Measurements from ENCODE around the gene ZFYVE19. TPM values are rescaled to one million over a fixed set of nuclear protein-coding genes. Genes with fewer than 3 reads are reported as not detected.

ZFYVE19 gene, protein sequence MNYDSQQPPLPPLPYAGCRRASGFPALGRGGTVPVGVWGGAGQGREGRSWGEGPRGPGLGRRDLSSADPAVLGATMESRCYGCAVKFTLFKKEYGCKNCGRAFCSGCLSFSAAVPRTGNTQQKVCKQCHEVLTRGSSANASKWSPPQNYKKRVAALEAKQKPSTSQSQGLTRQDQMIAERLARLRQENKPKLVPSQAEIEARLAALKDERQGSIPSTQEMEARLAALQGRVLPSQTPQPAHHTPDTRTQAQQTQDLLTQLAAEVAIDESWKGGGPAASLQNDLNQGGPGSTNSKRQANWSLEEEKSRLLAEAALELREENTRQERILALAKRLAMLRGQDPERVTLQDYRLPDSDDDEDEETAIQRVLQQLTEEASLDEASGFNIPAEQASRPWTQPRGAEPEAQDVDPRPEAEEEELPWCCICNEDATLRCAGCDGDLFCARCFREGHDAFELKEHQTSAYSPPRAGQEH
- polyA plus RNA-seq (ENCODE audit: insufficient read length in 3 of 3), result 10 to 100 TPM; 25.7 to 27.9 (median 26.0) TPM

GRCh38 chr15:40807028-40807887 is at the start of gene ZFYVE19, which contains the start of gene DNAJC17:
TSS of gene ZFYVE19 (plus strand) at chr15:40807089. CDS start at chr15:40807590, 501 bp downstream.
TSS of gene DNAJC17 (minus strand) at chr15:40807473. CDS start at chr15:40807446, 27 bp downstream.
- peak; percentile 92 to 97 (median 96) for DNase-seq (ENCODE audit: low read depth in 3 of 3, low spot score in 2 of 3)

- no peak for DNase-seq (ENCODE audit: low read depth in 3 of 3, low spot score in 2 of 3)
Observed at GRCh38 chr15:40759961-40760360, 46.9 kb upstream of the ZFYVE19 start.

DNA sequence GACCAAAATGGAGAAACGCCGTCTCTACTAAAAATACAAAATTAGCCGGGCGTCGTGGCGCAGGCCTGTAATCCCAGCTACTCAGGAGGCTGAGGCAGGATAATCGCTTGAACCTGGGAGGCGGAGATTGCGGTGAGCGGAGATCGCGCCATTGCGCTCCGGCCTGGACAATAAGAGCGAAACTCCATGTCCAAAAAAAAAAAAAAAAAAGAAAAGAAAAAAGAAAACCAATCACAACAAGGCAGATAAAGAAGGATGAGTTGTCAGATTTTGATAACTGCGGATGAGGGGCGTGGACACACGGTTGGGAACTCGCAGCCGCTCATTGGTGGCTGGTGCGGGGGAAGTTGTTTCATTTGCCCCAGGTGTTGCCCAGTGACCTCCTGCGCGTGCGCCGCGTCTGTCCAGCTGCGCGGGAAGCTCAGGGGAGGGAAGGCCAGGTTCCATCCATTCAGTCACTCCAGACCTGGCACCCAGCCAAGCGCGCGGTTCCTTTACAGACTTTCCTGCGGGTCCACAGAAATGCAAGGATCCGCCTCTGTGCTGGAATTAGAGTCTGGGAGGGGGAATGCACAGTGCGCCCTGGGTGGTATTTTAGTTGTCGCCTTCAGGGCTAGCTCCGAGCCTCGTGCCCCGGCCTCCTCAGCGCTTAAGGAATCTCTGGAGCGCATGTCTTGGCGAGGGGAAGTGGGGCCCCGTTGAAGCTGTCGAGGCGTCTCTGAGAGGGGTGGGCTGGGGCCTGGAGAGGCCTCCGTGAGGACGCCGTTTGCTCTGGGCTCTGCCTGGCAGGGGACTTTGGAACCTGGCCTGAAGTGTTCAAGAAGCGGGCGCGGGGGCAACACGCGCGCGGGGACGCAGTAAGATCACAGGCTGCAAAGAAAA is 43.7 kb upstream of the ZFYVE19 start:
- DNase-seq (ENCODE audit: low read depth in 3 of 3, low spot score in 2 of 3), result no peak

GRCh38 chr15:40763801-40764628 is 42.9 kb upstream of the ZFYVE19 start, which contains the start of gene GCHFR:
TSS of gene GCHFR (plus strand) at chr15:40764068. CDS start at chr15:40764181, 113 bp downstream.
- no peak for DNase-seq (ENCODE audit: low read depth in 3 of 3, low spot score in 2 of 3)

- DNase-seq (ENCODE audit: low read depth in 3 of 3, low spot score in 2 of 3), result no peak
Observed at GRCh38 chr15:40764629-40765103, 42.2 kb upstream of the ZFYVE19 start.

DNA sequence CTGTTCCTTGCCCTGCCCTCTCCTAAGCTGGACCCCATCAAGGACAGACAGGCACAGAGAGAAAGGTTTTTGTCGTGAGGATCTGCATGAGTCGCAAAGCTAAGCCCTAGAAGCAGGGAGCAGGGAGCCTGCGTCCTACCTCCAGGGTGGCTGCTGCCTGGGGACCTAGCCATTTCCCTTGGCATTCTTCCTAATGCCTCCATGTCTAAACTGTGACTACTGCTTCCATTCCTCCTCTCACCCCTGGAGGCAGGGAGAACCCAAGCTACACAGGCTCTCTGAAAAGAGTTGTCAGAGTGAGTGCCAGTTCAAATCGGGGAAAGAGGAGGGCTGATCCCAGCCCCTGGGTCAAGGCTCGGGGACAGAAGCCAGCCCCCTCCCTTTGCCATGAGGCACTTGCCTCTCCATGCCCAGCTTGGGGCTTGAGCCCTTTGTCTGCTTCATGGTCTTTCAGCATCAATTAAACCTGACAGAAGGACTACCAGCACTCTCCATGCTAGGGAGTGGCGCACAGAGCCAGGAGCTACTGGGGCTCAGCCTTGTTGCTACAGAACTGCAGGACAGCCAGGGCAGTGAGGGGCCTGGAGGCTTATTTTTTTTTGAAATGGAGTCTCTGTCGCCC is 40.6 kb upstream of the ZFYVE19 start:
- DNase-seq (ENCODE audit: low read depth in 3 of 3, low spot score in 2 of 3), result no peak

GRCh38 chr15:40766906-40767837 is 39.7 kb upstream of the ZFYVE19 start:
- no peak for DNase-seq (ENCODE audit: low read depth in 3 of 3, low spot score in 2 of 3)

GRCh38 chr15:40767838-40768500 is 38.9 kb upstream of the ZFYVE19 start:
- no peak for DNase-seq (ENCODE audit: low read depth in 3 of 3, low spot score in 2 of 3)

DNA sequence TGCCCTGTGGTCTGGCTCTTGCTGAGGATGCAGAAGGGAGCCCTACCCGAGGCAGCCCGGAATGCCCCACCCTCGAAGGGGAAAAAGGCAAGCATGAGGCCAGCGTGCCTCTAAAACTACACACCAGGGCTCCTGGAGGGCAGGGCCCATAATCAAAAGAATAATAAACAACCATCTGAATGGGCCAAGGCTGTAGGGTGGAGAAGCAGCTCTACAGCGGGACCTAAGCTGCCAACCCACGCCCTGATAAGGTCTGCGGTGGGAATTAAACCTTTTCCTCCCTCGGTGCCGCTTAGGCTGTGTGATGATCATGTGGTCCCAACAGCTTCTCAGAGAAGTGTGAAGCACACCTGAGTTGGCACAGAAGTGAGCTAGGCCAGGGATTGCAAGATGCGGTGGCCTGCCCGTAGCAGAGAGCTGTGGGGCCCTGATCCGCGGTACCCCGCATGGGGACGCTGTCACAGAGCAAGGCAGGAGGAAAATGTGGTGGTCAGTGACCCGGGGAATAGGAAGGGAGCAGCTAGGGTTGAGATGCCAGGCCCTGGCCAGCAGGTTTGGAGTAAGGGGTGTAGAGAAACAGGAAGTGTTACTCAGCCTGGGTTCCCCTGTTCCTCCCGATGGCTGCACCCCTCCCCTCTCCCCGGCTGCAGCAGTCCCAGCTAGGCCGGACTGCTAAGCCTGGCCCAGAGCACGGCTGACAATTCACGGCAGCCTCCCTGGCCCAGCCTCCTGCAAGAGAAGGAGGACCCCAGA is 38.2 kb upstream of the ZFYVE19 start:
- no peak for DNase-seq (ENCODE audit: low read depth in 3 of 3, low spot score in 2 of 3)

DNA sequence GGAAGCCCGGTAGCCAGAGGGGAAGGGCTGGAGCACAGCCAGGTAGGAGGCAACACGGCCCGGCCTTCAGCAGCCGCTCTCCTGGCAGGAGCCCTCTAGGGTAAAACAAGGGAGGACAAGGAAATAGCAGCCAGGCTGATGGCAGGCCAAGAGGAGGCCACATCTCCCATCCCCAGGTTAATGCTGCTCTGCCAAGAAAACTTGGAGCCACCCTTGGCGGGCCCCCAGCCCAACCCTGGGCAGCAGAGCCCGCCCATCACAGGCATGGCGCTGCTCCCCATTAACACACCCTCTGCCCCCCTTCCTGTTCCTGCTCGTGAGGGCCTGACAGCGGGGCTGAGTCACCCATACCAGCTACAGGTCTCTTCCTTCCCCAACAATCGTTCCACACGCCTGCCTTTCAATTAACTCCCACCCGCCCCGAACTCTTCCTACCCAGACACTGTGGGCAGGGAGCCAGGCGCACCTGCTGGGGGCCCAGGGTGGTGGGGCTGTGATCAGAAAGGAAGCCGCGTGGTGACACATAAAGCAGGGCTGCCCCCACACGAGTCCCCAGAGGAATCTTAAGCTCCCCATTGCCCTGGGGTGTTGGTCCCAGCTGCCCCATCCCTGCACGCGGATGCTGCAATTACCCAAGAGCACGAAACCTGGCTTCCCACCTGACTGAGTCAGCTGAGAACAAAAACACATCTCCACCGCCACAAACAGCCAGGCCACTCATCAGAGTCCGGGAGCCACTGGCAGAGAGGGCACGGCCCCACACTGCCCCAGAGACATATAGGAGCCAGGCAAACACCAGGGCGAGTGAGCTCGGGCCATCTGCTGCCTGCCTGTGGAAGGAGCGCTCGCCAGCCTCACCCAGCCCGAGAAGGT is 37.4 kb upstream of the ZFYVE19 start, which contains the start of gene C15orf62:
C15orf62 (plus strand) TSS at position 707 of the 873 bp plus-strand sequence. CDS start 516 bp downstream, outside the sequence.
- no peak for DNase-seq (ENCODE audit: low read depth in 3 of 3, low spot score in 2 of 3)

GRCh38 chr15:40770147-40770721 is 36.7 kb upstream of the ZFYVE19 start:
- DNase-seq (ENCODE audit: low read depth in 3 of 3, low spot score in 2 of 3), result no peak

- no peak for DNase-seq (ENCODE audit: low read depth in 3 of 3, low spot score in 2 of 3)
Observed at GRCh38 chr15:40771242-40771641, 35.6 kb upstream of the ZFYVE19 start.

- DNase-seq (ENCODE audit: low read depth in 3 of 3, low spot score in 2 of 3), result no peak
Observed at GRCh38 chr15:40772014-40772413, 34.9 kb upstream of the ZFYVE19 start.

DNA sequence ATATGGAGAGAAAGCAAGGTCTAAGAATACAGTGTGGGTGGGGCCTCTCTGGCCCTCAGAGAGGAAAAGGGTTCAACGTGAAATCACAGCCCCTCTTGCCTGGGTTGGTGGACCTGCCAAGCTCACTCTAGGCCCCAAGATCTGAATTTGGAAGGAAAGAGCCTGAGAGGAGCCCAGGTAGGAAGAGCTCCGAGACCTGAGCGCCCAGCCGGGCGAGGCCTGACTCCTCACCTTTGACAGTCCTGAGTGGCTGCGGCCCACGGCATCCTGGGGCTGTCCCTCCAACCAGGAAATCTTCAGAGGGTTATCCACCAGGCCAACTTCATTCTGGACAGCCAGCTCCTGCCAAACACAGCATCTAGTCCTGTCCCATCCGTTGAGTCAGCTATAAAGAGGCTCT is 33.4 kb upstream of the ZFYVE19 start:
- no peak for DNase-seq (ENCODE audit: low read depth in 3 of 3, low spot score in 2 of 3)

DNA sequence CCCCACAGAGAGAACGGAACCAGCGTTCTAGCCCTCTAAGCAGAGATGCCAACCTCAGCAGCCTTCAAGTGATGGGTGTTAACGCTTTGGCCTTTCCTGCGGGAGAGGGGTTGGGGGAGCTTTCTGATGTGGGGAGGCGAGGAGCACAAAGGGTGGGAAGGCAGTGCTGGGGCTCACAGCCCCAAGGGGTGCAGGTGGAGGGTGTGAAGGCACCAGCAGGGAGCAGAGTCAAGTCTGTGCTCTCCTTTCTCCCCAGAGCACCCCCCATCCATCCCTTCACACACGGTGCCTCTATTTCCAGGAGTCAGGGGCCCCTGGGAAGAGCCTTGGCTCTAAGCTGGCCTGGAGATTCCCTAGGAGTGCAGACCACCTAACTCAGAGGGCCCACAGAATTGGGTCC is 33.0 kb upstream of the ZFYVE19 start:
- no peak for DNase-seq (ENCODE audit: low read depth in 3 of 3, low spot score in 2 of 3)
